ENCODE measurements around the gene RBAK.
"Not testable (repeated sequence)": the region's sequence is repeated elsewhere in the genome, so short reads cannot be mapped to it uniquely, and the experiment has no call there.

The RBAK gene

DNA sequence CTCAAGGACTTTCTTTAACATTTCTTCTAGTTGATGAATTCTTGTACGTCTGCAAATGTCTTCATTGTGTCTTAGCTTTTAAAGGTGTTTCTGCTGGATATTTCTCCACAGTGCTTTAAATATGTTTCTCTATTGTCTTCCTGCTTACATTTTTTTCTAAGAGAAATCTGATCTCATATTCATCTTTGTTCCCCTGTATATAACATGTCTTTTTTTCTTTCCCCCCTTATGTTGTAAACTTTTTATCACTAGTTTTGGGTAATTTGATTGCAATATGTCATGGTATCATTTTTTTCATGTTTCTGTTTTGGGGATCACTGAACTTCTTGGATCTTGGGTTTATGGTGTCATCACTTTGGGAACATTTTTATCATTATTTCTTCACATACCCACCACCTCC is 7.5 kb downstream of the RBAK start:
- no peak for FAIRE-seq

DNA sequence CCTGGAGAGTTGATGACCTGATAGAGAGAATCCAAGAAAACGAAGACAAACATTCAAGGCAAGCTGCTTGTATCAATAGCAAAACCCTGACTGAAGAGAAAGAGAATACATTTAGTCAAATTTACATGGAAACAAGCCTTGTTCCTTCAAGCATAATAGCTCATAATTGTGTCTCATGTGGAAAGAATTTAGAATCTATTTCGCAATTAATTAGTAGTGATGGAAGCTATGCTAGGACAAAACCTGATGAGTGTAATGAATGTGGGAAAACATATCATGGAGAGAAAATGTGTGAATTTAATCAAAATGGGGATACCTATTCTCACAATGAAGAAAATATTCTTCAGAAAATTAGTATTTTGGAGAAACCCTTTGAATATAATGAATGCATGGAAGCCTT is 18.0 kb downstream of the RBAK start:
- no peak for FAIRE-seq

DNA sequence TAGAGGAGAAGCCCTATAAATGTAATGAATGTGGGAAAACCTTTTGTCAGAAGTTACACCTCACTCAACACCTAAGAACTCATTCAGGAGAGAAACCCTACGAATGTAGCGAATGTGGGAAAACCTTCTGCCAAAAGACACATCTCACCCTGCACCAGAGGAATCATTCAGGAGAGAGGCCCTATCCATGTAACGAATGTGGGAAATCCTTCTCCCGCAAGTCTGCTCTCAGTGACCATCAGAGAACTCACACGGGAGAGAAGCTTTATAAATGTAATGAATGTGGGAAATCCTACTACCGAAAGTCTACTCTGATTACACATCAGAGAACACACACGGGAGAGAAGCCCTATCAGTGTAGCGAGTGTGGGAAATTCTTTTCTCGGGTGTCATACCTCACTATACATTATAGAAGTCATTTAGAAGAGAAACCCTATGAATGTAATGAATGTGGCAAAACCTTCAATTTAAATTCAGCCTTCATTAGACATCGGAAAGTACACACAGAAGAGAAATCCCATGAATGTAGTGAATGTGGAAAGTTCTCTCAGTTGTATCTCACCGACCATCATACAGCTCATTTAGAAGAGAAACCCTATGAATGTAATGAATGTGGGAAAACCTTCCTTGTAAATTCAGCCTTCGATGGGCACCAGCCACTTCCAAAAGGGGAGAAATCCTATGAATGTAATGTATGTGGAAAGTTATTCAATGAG is 18.9 kb downstream of the RBAK start:
- FAIRE-seq = no peak

DNA sequence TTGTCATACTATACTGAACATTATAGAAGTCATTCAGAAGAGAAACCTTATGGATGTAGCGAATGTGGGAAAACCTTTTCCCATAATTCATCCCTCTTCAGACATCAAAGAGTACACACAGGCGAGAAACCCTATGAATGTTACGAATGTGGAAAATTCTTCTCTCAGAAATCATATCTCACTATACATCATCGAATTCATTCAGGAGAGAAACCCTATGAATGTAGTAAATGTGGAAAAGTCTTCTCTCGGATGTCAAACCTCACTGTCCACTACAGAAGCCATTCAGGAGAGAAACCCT is 19.4 kb downstream of the RBAK start:
- no peak for FAIRE-seq

DNA sequence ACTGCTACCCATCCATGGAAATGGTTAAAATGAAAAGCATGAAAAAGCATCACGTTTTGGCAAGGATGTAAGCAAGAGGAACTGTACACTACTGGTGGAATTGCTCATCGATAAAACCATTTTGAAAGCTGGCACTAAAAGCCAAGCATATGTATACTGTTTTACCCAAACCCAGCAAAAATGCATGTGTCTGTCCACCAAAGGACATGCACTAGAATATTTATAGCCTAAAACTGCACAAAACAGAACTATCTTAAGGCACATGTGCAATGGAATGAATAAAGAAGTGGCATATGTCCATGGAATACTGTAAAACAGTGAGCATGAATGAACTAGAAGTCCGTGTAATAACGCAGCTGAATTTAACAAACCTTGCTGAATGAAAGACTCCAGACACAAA is 22.9 kb downstream of the RBAK start:
- no peak for FAIRE-seq

DNA sequence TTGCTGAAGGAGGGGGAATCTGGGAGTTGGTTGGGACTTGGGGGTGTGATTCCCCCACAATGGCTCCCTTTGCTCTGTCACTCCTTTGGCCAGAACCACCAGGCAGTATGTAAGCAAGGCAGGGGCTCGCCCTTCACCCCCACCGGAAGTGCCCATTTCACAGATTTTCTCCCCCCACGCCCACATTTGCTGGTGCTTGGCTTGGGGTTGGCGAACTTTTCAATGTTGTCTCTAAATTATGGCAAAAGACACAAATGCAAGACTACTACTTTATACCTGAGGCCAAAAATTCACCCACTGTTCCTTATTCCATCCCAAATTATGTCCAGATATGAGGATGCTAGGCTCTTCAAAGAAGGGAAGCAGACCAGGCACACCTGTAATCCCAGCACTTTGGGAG is 24.5 kb downstream of the RBAK start:
- no peak for FAIRE-seq

GRCh38 chr7:5075187-5075586 is 29.5 kb downstream of the RBAK start:
- FAIRE-seq = not testable (repeated sequence)

- no peak for FAIRE-seq
Observed at GRCh38 chr7:5077740-5078139, 32.1 kb downstream of the RBAK start.

GRCh38 chr7:5082806-5083205 is 37.1 kb downstream of the RBAK start:
- no peak for FAIRE-seq

DNA sequence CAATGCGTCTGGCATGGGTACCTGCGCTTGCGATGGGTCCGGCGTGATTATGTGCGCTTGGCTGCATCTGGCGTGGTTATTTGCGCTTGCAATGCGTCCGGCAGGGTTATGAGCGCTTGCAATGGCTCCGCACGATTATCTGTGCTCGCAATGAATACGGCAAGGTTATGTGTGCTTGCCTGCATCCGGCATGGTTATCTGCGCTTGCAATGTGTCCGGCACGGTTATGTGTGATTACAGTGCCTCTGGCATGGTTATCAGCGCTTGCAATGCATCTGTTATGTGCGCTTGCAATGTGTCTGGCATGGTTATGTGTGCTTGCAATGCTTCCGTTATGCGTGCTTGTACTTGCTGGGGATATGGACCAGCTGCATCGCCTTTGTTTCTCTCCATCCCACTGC is 37.7 kb downstream of the RBAK start:
- no peak for FAIRE-seq

DNA sequence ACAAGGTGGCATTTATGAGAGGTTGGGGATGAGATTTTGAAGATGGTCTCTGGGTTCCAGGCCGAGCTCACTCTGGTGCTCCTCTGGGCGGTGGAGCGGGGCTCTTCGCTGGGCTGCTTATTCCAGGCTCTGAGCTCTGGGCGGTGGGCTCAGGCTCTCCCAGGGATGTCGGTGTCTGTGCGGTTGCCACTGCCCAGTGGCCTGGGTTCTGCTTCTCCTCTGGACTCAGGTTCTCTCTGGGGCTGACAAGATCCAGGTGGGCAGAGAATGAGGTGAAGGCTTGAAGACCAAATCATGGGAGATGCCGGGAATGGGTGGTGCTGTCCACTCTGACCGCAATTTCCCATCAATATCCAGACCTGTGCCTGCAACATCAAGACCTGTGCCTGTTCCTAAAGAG is 40.6 kb downstream of the RBAK start:
- no peak for FAIRE-seq

DNA sequence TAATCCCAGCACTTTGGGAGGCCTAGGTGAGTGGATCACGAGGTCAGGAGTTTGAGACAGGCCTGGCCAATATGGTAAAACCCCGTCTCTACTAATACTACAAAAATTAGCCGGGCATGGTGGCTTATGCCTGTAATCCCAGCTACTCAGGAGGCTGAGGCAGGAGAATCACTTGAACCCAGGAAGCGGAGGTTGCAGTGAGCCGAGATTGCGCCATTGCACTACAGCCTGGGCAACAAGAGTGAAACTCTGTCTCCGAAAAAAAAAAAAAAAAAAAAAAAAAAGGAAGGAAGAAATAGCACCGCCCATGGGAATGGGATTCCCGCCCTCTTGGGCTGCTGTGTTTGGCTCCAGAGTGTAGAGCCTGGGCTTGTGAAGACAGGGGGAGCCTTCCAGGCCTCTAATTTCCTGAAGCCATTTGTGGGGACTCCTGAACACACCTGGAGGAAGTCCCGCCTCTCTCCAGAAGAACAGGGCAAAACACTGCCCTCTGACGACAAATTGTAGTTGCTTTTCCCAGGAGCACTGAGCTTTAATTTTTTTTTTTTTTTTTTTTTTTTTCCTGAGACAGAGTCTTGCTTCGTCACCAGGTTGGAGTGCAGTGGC is 42.7 kb downstream of the RBAK start:
- not testable (repeated sequence) for FAIRE-seq

DNA sequence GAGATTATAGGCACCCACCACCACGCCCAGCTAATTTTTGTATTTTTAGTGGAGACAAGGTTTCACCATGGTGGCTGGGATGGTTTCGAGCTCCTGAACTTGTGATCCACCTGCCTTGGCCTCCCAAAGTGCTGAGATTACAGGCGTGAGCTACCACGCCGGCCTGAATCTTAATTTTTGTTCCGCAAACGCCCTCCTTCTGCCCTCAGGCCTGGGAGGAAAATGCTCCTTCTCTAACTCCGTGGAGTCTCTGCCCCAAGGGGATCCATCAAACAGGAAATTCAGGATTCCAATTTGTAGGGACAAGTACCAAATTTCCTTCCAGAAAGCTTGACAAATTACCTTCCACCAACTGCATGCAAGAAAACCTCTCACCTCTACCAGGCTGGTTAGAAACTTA is 43.2 kb downstream of the RBAK start:
- no peak for FAIRE-seq

DNA sequence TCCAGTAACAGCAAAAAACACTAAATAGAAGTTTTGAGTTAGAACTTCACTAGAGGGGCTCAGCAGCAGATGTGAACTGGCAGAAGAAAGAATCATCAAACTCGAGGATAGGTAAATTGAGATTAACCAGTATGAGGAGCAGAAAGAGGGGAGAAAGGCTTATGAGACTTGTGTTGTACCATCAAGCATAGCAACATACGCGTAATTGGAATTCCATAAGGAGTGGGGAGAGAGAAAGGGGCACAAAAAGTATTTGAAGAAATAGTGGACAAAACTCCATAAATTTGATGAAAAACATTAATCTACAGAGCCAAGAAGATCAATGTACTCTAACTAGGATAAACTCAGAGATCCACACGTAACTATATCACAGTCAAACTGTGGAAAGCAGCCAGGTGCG is 48.3 kb downstream of the RBAK start:
- FAIRE-seq = no peak

DNA sequence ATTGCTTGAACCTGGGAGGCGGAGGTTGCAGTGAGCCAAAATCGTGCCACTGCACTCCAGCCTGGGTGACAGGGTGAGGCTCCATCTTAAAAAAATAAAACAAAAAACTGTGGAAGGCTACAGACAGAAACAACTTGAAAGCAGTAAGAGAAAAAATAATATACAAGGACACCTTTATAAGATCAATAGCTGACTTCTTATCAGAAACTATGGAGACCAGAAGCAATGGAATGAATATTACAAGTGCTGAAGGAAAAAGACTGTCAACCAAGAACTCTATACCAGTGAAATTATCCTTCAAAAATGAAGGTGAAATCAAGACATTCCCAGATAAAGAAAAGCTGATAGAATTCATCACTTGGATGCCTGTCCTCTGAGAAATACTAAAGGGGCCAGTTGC is 49.0 kb downstream of the RBAK start:
- FAIRE-seq = no peak

- FAIRE-seq = no peak
Observed at GRCh38 chr7:5116359-5116758, 70.7 kb downstream of the RBAK start.

DNA sequence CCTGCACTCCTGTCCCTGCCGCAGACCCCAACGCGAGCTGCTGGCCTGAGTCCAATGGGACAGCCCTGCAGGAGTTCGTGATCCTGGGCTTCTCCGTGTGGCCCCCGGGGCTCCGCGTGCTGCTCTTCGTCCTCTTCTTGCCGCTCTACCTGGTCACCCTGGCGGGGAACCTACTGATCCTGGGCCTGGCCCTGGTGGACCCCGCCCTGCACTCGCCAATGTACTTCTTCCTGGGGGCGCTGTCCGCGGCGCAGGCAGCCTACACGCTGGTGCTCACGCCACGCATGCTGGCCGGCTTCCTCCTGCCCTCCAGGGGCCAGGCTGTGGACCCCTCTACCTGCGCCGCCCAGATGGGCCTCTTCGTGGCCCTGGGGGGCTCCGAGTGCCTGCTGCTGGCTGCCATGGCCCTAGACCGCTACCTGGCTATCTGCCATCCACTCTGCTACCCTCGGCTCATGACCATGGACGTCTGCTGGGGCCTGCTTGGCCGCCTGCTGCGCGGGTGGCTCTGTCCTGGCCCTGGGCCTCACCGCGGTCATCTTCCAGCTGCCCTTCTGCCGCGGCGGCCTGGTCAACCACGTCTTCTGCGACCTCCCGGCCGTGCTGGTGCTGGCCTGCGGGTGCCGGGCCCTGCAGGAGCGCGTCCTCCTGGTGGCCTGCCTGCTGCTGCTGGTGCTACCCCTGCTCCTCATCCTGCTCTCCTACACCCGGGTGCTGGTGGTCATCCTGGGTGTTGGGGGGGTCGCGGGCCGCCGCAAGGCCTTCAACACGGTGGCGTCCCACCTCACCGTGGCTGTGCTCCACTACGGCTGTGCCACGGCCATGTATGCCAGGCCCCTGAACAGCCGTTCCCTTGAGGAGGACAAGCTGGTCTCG is 71.7 kb downstream of the RBAK start:
- no peak for FAIRE-seq
